Astrocyte (in vitro differentiated cells and primary cell): ENCODE results near the gene SNAP47.

Experiments
- EZH2 ChIP-seq: IDR thresholded peaks from 2 replicates; pipeline ENCODE4 v1.6.1; 2012; ENCODE audit warnings: mild to moderate bottlenecking, low read length, inconsistent platforms; ENCODE audit not compliant: insufficient read depth
- TF ChIP-seq, protein P1 (sequence below): IDR thresholded peaks from 2 replicates; pipeline ENCODE4 v1.5.1; 2011; ENCODE audit warnings: low read depth, mild to moderate bottlenecking, inconsistent platforms, low read length, moderate library complexity; ENCODE audit not compliant: insufficient read depth

DNA sequence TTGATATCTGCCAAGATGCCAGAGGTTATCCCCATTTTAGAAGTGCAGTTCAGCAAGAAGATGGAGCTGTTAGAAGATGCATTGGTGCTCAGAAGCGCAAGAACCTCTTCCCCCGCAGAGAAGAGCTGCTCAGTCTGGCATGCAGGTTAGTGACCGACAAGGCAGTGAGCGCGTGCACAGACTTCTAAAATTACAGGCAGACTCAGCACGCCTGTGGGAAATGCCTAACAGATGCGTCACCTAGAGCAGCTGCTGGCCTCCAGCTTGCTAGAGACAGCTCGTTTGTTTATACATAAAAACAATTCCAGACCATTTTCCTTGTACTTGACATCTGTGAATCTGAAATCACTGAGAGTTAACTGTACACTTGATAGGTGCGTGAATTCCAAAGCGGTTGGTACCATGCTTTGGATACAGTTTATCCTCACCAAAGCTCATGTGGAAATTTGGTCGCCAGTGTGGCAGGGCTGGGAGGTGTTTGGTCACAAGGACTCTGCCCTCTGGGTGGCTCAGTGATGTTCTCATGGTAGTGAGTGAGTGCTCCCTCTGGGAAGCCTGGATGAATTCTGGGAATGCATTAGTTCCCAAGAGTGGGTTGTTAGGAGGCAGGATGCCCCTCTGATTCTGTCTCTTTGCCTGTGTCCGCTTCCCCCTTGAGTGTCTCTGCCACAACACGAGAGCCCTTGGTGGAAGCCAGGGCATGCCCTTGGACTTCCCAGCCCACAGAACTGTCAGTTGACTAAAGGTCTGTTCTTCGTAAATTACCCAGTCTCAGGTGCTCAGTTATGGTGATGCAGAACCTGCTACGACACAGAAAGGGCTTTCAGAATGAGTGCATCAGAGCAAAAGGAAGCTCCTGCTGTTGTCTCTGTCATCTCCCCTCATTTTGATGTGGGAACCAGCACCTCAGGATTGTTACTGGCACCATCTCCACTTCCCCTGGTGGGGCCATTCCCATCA is 24.4 kb downstream of the SNAP47 start:
- TF ChIP-seq, protein P1, sequence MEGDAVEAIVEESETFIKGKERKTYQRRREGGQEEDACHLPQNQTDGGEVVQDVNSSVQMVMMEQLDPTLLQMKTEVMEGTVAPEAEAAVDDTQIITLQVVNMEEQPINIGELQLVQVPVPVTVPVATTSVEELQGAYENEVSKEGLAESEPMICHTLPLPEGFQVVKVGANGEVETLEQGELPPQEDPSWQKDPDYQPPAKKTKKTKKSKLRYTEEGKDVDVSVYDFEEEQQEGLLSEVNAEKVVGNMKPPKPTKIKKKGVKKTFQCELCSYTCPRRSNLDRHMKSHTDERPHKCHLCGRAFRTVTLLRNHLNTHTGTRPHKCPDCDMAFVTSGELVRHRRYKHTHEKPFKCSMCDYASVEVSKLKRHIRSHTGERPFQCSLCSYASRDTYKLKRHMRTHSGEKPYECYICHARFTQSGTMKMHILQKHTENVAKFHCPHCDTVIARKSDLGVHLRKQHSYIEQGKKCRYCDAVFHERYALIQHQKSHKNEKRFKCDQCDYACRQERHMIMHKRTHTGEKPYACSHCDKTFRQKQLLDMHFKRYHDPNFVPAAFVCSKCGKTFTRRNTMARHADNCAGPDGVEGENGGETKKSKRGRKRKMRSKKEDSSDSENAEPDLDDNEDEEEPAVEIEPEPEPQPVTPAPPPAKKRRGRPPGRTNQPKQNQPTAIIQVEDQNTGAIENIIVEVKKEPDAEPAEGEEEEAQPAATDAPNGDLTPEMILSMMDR: no peak
- TF ChIP-seq EZH2: no peak
